GM12878 (cell line): ENCODE data around the gene SLC30A4.

Source experiments
- CTCF ChIP-seq, 3 experiments: IDR thresholded peaks in 2 of 3; conservative IDR thresholded peaks in 1 of 3; 2 replicates each; pipeline ENCODE4 v1.5.1; 2011; ENCODE audit warnings: low read depth in 3 of 3, low read length in 3 of 3, mild to moderate bottlenecking in 3 of 3, control low read depth in 2 of 3, moderate library complexity in 2 of 3, inconsistent platforms in 1 of 3, mixed read lengths in 1 of 3; ENCODE audit not compliant: control insufficient read depth in 2 of 3, insufficient read depth in 1 of 3; ENCODE audit errors: extremely low read depth in 1 of 3
- EP300 ChIP-seq, 2 experiments: fragments of 150-350 bp in 1 of 2; IDR thresholded peaks; 2 replicates each; pipeline ENCODE4 v1.6.1; 2011 to 2012; ENCODE audit warnings: low read depth in 2 of 2, low read length in 2 of 2, borderline replicate concordance in 1 of 2, improper control_type of control experiment in 1 of 2, inconsistent platforms in 1 of 2; ENCODE audit not compliant: control insufficient read depth in 1 of 2
- EZH2 ChIP-seq: IDR thresholded peaks from 2 replicates; pipeline ENCODE4 v1.6.1; 2012; ENCODE audit warnings: low read depth, mild to moderate bottlenecking, control low read depth, inconsistent platforms, low read length, borderline replicate concordance; ENCODE audit not compliant: control insufficient read depth
- POLR2A ChIP-seq: IDR thresholded peaks from 2 replicates; pipeline ENCODE4 v1.6.1; 2011; ENCODE audit warnings: low read depth, mild to moderate bottlenecking, low read length

- TF ChIP-seq CTCF (IDR thresholded peaks at IDR 0.05 in 2 of 3, conservative IDR thresholded peaks at IDR 0.05 in 1 of 3; ENCODE audit: control insufficient read depth in 2 of 3, extremely low read depth in 1 of 3, insufficient read depth in 1 of 3, low read depth in 3 of 3, low read length in 3 of 3) = no peak
- no peak for TF ChIP-seq POLR2A
- TF ChIP-seq EZH2 = no peak
- TF ChIP-seq EP300 (IDR thresholded peaks at IDR 0.05; ENCODE audit: borderline replicate concordance in 1 of 2, control insufficient read depth in 1 of 2, low read depth in 2 of 2, low read length in 2 of 2) = no peak
Observed at GRCh38 chr15:45510758-45511280, 11.7 kb downstream of the SLC30A4 start.
